H1 (cell line): Measurements from ENCODE around the gene NPTX1. TPM values are rescaled to one million over a fixed set of nuclear protein-coding genes. Genes with fewer than 3 reads are reported as not detected.

ENCODE experiments used
- CTCF ChIA-PET: fragments of 300-600 bp; sonication (Branson Sonifier 250); formaldehyde crosslinking; loops from one replicate; lab custom pipeline; 2021; ENCODE audit not compliant: partially characterized antibody; lab: Charles Lee
- POLR2A ChIA-PET: fragments of 300-600 bp; sonication (Branson Sonifier 250); formaldehyde crosslinking; loops from one replicate; lab custom pipeline; 2021; ENCODE audit warnings: inconsistent platforms; ENCODE audit not compliant: partially characterized antibody; lab: Charles Lee
- DNase-seq, 2 experiments: peaks; one replicate each; pipeline versions ENCODE4 v3.0.0 to v3.0.0-alpha.2; 2010 to 2022; ENCODE audit warnings: low spot score in 2 of 2, low read depth in 1 of 2, mixed read lengths in 1 of 2
- FAIRE-seq: peaks from 2 replicates; lab custom pipeline; 2011; peaks lifted over from hg19 to GRCh38; lab: Jason Lieb, UNC
- H2AFZ ChIP-seq: 2 replicates; pipeline ENCODE4 v1.8.1; 2012; ENCODE audit warnings: low read length, inconsistent platforms
- H2AK5ac ChIP-seq: 2 replicates; pipeline ENCODE4 v1.6.1; 2013; ENCODE audit warnings: low read depth, low read length
- H2BK120ac ChIP-seq: replicated peaks from 2 replicates; pipeline ENCODE3; 2013; ENCODE audit warnings: low read depth, low read length, inconsistent platforms
- H2BK12ac ChIP-seq: 2 replicates; pipeline ENCODE4 v1.6.1; 2013; ENCODE audit warnings: low read depth, low read length
- H2BK15ac ChIP-seq: 2 replicates; pipeline ENCODE4 v1.6.1; 2013; ENCODE audit warnings: low read length
- H2BK20ac ChIP-seq: 2 replicates; pipeline ENCODE4 v1.6.1; 2013; ENCODE audit warnings: low read length
- H2BK5ac ChIP-seq: 2 replicates; pipeline ENCODE4 v1.6.1; 2013; ENCODE audit warnings: low read depth, low read length
- H3K14ac ChIP-seq: 2 replicates; pipeline ENCODE4 v1.6.1; 2013; ENCODE audit warnings: inconsistent platforms; ENCODE audit not compliant: insufficient read length
- H3K18ac ChIP-seq: 2 replicates; pipeline ENCODE4 v1.6.1; 2013; ENCODE audit warnings: low read length; ENCODE audit errors: extremely low read depth
- H3K23ac ChIP-seq: 2 replicates; pipeline ENCODE4 v1.6.1; 2013; ENCODE audit warnings: inconsistent platforms; ENCODE audit not compliant: insufficient read length
- H3K23me2 ChIP-seq: 2 replicates; pipeline ENCODE4 v1.6.1; 2013; ENCODE audit warnings: low read depth, low read length
- H3K27ac ChIP-seq: 2 replicates; pipeline ENCODE4 v1.6.1; 2011; ENCODE audit warnings: low read depth, low read length, inconsistent platforms
- H3K27me3 ChIP-seq, 4 experiments: replicated peaks in 1 of 4; 1 replicate in 1 of 4; 2 replicates in 3 of 4; pipeline versions ENCODE4 v1.6.1 to v1.8.1; 2011 to 2013; ENCODE audit warnings: low read length in 3 of 4, mild to moderate bottlenecking in 3 of 4, inconsistent platforms in 2 of 4, mixed read lengths in 2 of 4, moderate library complexity in 1 of 4; ENCODE audit not compliant: control insufficient read depth in 3 of 4, insufficient read depth in 3 of 4; ENCODE audit errors: extremely low read depth in 1 of 4
- H3K36me3 ChIP-seq, 4 experiments: 2 replicates each; pipeline versions ENCODE4 v1.6.1 to v1.8.1; 2011 to 2013; ENCODE audit warnings: mild to moderate bottlenecking in 4 of 4, low read length in 3 of 4, moderate library complexity in 2 of 4, control low read depth in 1 of 4, inconsistent platforms in 1 of 4; ENCODE audit not compliant: insufficient read depth in 4 of 4, control insufficient read depth in 2 of 4
- H3K4ac ChIP-seq: replicated peaks from 2 replicates; pipeline ENCODE3; 2013; ENCODE audit warnings: low read length, low read depth, mixed read lengths, inconsistent platforms; ENCODE audit not compliant: insufficient read length
- H3K4me1 ChIP-seq, 4 experiments: replicated peaks in 1 of 4; 1 replicate in 1 of 4; 2 replicates in 3 of 4; pipeline versions ENCODE4 v1.6.1 to v1.8.1; 2011 to 2013; ENCODE audit warnings: low read length in 3 of 4, inconsistent platforms in 2 of 4, mixed read lengths in 1 of 4; ENCODE audit not compliant: insufficient read depth in 4 of 4, control insufficient read depth in 3 of 4
- H3K4me2 ChIP-seq, 2 experiments: 2 replicates each; pipeline versions ENCODE4 v1.6.1 to v1.8.1; 2011 to 2013; ENCODE audit warnings: low read depth in 2 of 2, low read length in 2 of 2, control low read depth in 1 of 2, inconsistent platforms in 1 of 2, mild to moderate bottlenecking in 1 of 2; ENCODE audit not compliant: insufficient read depth in 1 of 2
- H3K4me3 ChIP-seq, 4 experiments: fragments of 200-600, 300-600 bp in 1 of 4; sonication (generic), shearing (Covaris generic), sonication (Bioruptor Twin) in 1 of 4; 2 replicates each; pipeline versions ENCODE4 v1.5.1 to v1.8.1; 2011 to 2016; ENCODE audit warnings: low read length in 4 of 4, low read depth in 3 of 4, control low read depth in 2 of 4, inconsistent platforms in 2 of 4, mild to moderate bottlenecking in 2 of 4, mixed read lengths in 1 of 4, moderate library complexity in 1 of 4; ENCODE audit not compliant: insufficient read depth in 2 of 4; ENCODE audit errors: extremely low read depth in 1 of 4
- H3K56ac ChIP-seq: replicated peaks from 2 replicates; pipeline ENCODE3; 2013; ENCODE audit warnings: low read depth, mild to moderate bottlenecking, mixed read lengths, low read length, inconsistent platforms; ENCODE audit not compliant: insufficient read length
- H3K79me1 ChIP-seq: 2 replicates; pipeline ENCODE4 v1.6.1; 2013; ENCODE audit warnings: low read depth, low read length, control low read depth
- H3K79me2 ChIP-seq, 2 experiments: 2 replicates each; pipeline versions ENCODE4 v1.6.1 to v1.8.1; 2012 to 2013; ENCODE audit warnings: low read length in 2 of 2, mild to moderate bottlenecking in 2 of 2, inconsistent platforms in 1 of 2; ENCODE audit not compliant: insufficient read depth in 2 of 2, control insufficient read depth in 1 of 2
- H3K9ac ChIP-seq, 4 experiments: replicated peaks in 1 of 4; 1 replicate in 1 of 4; 2 replicates in 3 of 4; pipeline versions ENCODE4 v1.6.1 to v1.8.1; 2011 to 2013; ENCODE audit warnings: low read depth in 3 of 4, low read length in 3 of 4, control low read depth in 2 of 4, mild to moderate bottlenecking in 2 of 4, moderate library complexity in 2 of 4, inconsistent platforms in 1 of 4; ENCODE audit errors: extremely low read depth in 1 of 4
- H3K9me3 ChIP-seq, 2 experiments: 2 replicates each; pipeline versions ENCODE4 v1.6.1 to v1.8.1; 2012 to 2013; ENCODE audit warnings: mild to moderate bottlenecking in 2 of 2, moderate library complexity in 2 of 2, control low read depth in 1 of 2, inconsistent platforms in 1 of 2, low read depth in 1 of 2, low read length in 1 of 2, mixed read lengths in 1 of 2; ENCODE audit not compliant: insufficient read depth in 2 of 2
- H4K20me1 ChIP-seq, 2 experiments: replicated peaks in 1 of 2; 2 replicates each; pipeline versions ENCODE3 to v1.8.1; 2011 to 2013; ENCODE audit warnings: inconsistent platforms in 2 of 2, low read length in 2 of 2, mild to moderate bottlenecking in 1 of 2; ENCODE audit not compliant: insufficient read depth in 2 of 2, control insufficient read depth in 1 of 2
- H4K5ac ChIP-seq: 2 replicates; pipeline ENCODE4 v1.6.1; 2013; ENCODE audit warnings: low read length, low read depth, mixed read lengths, inconsistent platforms; ENCODE audit not compliant: insufficient read length
- H4K8ac ChIP-seq: 2 replicates; pipeline ENCODE4 v1.8.0; 2013; ENCODE audit warnings: mild to moderate bottlenecking, moderate library complexity, low read length, inconsistent platforms; ENCODE audit not compliant: insufficient read depth; ENCODE audit errors: extremely low read depth
- H4K91ac ChIP-seq: replicated peaks from 2 replicates; pipeline ENCODE3; 2013; ENCODE audit warnings: low read length, mixed read lengths, inconsistent platforms; ENCODE audit not compliant: insufficient read length
- ATF3 ChIP-seq: IDR thresholded peaks from 2 replicates; pipeline ENCODE4 v1.6.1; 2011; ENCODE audit warnings: low read depth, mild to moderate bottlenecking, low read length; ENCODE audit not compliant: insufficient read depth
- FOSL1 ChIP-seq: IDR thresholded peaks from 2 replicates; pipeline ENCODE4 v1.6.1; 2011; ENCODE audit warnings: mild to moderate bottlenecking, low read depth, low read length, moderate library complexity; ENCODE audit not compliant: insufficient read depth
- HDAC6 ChIP-seq: IDR thresholded peaks from one replicate; pipeline ENCODE4 v1.7.1; 2012; ENCODE audit warnings: low read depth, mild to moderate bottlenecking, inconsistent platforms, low read length, moderate library complexity
- KDM4A ChIP-seq: IDR thresholded peaks from one replicate; pipeline ENCODE4 v1.7.1; 2012; ENCODE audit warnings: low read depth, mild to moderate bottlenecking, moderate library complexity, low read length, inconsistent platforms; ENCODE audit not compliant: severe bottlenecking
- MAFK ChIP-seq: IDR thresholded peaks from 2 replicates; pipeline ENCODE4 v1.6.1; 2012; ENCODE audit warnings: low read depth, mild to moderate bottlenecking, improper control_type of control experiment, low read length
- PHF8 ChIP-seq: fragments of 200-600 bp; sonication (generic); conservative IDR thresholded peaks from 2 replicates; pipeline ENCODE4 v1.7.1; 2012; ENCODE audit warnings: low read depth, mild to moderate bottlenecking, inconsistent platforms, low read length, moderate library complexity
- RBBP5 ChIP-seq: IDR thresholded peaks from 2 replicates; pipeline ENCODE4 v1.7.1; 2012; ENCODE audit warnings: low read depth, mild to moderate bottlenecking, inconsistent platforms, low read length, moderate library complexity, borderline replicate concordance
- RNF2 ChIP-seq: fragments of 200-900, 300-1000 bp; sonication (generic); IDR thresholded peaks from 2 replicates; pipeline ENCODE4 v1.7.1; 2016; ENCODE audit warnings: borderline replicate concordance, low read depth, mild to moderate bottlenecking, antibody characterized with exemption, low read length; ENCODE audit not compliant: poor library complexity, severe bottlenecking; ENCODE audit errors: missing control alignments
- TCF12 ChIP-seq: IDR thresholded peaks from 2 replicates; pipeline ENCODE4 v1.6.1; 2011; ENCODE audit warnings: low read depth, mild to moderate bottlenecking, low read length
- YY1 ChIP-seq: IDR thresholded peaks from 2 replicates; pipeline ENCODE4 v1.6.1; 2011; ENCODE audit warnings: low read depth, mild to moderate bottlenecking, low read length
- ZNF274 ChIP-seq: IDR thresholded peaks from 2 replicates; pipeline ENCODE4 v1.7.0; 2012; ENCODE audit warnings: low read length, borderline replicate concordance; ENCODE audit errors: extremely low read depth
- WGBS, 2 experiments: shearing (Covaris generic) in 1 of 2; methylation state at CpG; one replicate each; pipeline versions ENCODE4 v1.1.6 to v1.1.7; 2013 to 2015; ENCODE audit warnings: low lambda C conversion rate in 2 of 2, mixed read lengths in 2 of 2, inconsistent platforms in 1 of 2, low coverage in 1 of 2, missing lambda C conversion rate in 1 of 2; ENCODE audit not compliant: insufficient replicate concordance in 2 of 2, insufficient coverage in 1 of 2, insufficient read length in 1 of 2; ENCODE audit errors: extremely low coverage in 1 of 2, missing lambda C conversion rate in 1 of 2; 5-methylcytosine and 5-hydroxymethylcytosine counted together
- polyA plus RNA-seq, 7 experiments: library from polyadenylated mRNA; depleted of rRNA in 3 of 7; stranded (reverse) in 5 of 7; unstranded in 2 of 7; fragments of >200 nt in 5 of 7; fragments of 200-250 nt in 2 of 7; gene quantifications; 1 replicate in 5 of 7; 2 replicates in 1 of 7; 4 replicates in 1 of 7; pipeline versions ENCODE4 v1.2.1 to v1.2.3, GENCODE V29; 2011 to 2013; ENCODE audit warnings: missing spikeins in 2 of 7, mixed read lengths in 2 of 7
- total RNA-seq: library from RNA; stranded (reverse); fragmentation: NEBNext Ultra II Directional; extraction: Animal tissue kit (Norgen Biotek cat#: 25700); gene quantifications from 2 replicates; pipeline ENCODE4 v1.2.1, GENCODE V29; 2021

NPTX1 gene
- total and polyA plus RNA-seq, 2 of the 8 experiments (the other 6 are each of a cell fraction or from before 2014, with no cell fraction given): 12.0 to 17.9 TPM

- no peak overlapping the region for H3K23ac ChIP-seq
- no peak overlapping the region for H3K56ac ChIP-seq
- no peak overlapping the region for H2BK12ac ChIP-seq
- no peak overlapping the region for H2AK5ac ChIP-seq
- no peaks in the 10 kb centered on the region for H3K79me2 ChIP-seq
- no peak overlapping the region for H2BK15ac ChIP-seq
- no peak overlapping the region for H4K91ac ChIP-seq
- no peak overlapping the region for H3K18ac ChIP-seq
- H3K79me1 ChIP-seq: no peaks in the 10 kb centered on the region
- no peak overlapping the region for H3K9ac ChIP-seq
- H2BK20ac ChIP-seq: no peak overlapping the region
- H4K5ac ChIP-seq: no peak overlapping the region
- H3K14ac ChIP-seq: no peak overlapping the region
- H2BK5ac ChIP-seq: no peak overlapping the region
- H3K36me3 ChIP-seq: no peaks in the 10 kb centered on the region
- H3K4ac ChIP-seq: no peak overlapping the region
- POLR2A ChIA-PET: interaction anchor here (1.1 kb wide), 1 partner anchor 57 kb away, joined by 3 read pairs; no protein-coding TSS in a partner anchor
- 0 out of 7 replicates have a peak, but pooled peaks cover 0 to 2% (median 0%) of the 10 kb centered on the region in 4 experiments for H3K4me1 ChIP-seq
- no peak overlapping the region for H2BK120ac ChIP-seq
- no peak overlapping the region for H3K27ac ChIP-seq
- H3K9me3 ChIP-seq: no peaks in the 10 kb centered on the region
- H4K8ac ChIP-seq: no peak overlapping the region
- CTCF ChIA-PET: interaction anchor here (0.8 to 1.5 kb wide), 2 partner anchors 8 to 69 kb away, joined by 3 to 4 read pairs; no protein-coding TSS in a partner anchor
- WGBS, 2 experiments: 90% methylated on average over 24 of the region's 24 CpGs; no CpG with 5 or more reads in 1 of the 2 experiments
- no peak for FAIRE-seq
- H3K4me3 ChIP-seq: no peak overlapping the region
- no peak for DNase-seq
- no peak overlapping the region for H3K4me2 ChIP-seq
- H3K23me2 ChIP-seq: peaks cover 15% of the 10 kb centered on the region; the same call in 1 of the 2 replicates
- H4K20me1 ChIP-seq: peaks cover 0 to 6% of the 10 kb centered on the region in 2 experiments
- peaks cover 0 to 3% (median 0%) of the 10 kb centered on the region in 4 experiments; a peak in 2 of 7 replicates for H3K27me3 ChIP-seq
- H2AFZ ChIP-seq: no peak overlapping the region
- TF ChIP-seq HDAC6: no peak
- no peak for TF ChIP-seq ATF3
- no peak for TF ChIP-seq RNF2
- TF ChIP-seq ZNF274: no peak
- no peak for TF ChIP-seq TCF12
- no peak for TF ChIP-seq FOSL1
- no peak for TF ChIP-seq RBBP5
- TF ChIP-seq KDM4A: no peak
- no peak for TF ChIP-seq MAFK
- no peak for TF ChIP-seq PHF8
- TF ChIP-seq YY1: no peak
Observed at GRCh38 chr17:80501741-80502577, 25.6 kb upstream of the NPTX1 start.
